Esophagus squamous epithelium (tissue), 5 donors: Measurements from ENCODE around the gene ARHGAP45. TPM values are rescaled to one million over a fixed set of nuclear protein-coding genes. Genes with fewer than 3 reads are reported as not detected.

Source experiments
- DNase-seq: peaks from one replicate; lab custom pipeline; 2025; lab: John Stamatoyannopoulos, UW
- H3K27ac ChIP-seq, 4 donors: fragments of 200-600 bp; sonication (generic); one replicate each; pipeline ENCODE4 v1.5.1; 2016 to 2019; ENCODE audit warnings: mild to moderate bottlenecking in 1 of 4
- H3K27me3 ChIP-seq, 4 donors: fragments of 200-600 bp; sonication (generic); 1 replicate in 3 of 4; 2 replicates in 1 of 4; pipeline versions ENCODE4 v1.5.1 to v1.6.0; 2017 to 2021; ENCODE audit warnings: antibody characterized with exemption in 1 of 4
- H3K36me3 ChIP-seq, 3 donors: fragments of 200-600 bp; sonication (generic); one replicate each; pipeline ENCODE4 v1.5.1; 2016 to 2019
- H3K4me1 ChIP-seq, 3 donors: fragments of 200-600 bp; sonication (generic); one replicate each; pipeline ENCODE4 v1.5.1; 2017 to 2019
- H3K4me3 ChIP-seq, 4 donors: fragments of 200-600 bp; sonication (generic); 1 replicate in 3 of 4; 2 replicates in 1 of 4; pipeline ENCODE4 v1.5.1; 2016 to 2019; ENCODE audit warnings: mild to moderate bottlenecking in 2 of 4, moderate library complexity in 1 of 4
- H3K9me3 ChIP-seq, 3 donors: fragments of 200-600 bp; sonication (generic); one replicate each; pipeline ENCODE4 v1.5.1; 2016 to 2019
- CTCF ChIP-seq, 6 experiments: fragments of 450-650 bp in 4 of 6; fragments of 200-600 bp in 2 of 6; sonication (generic) in 2 of 6; IDR thresholded peaks; one replicate each; pipeline ENCODE4 v1.5.1; 2016 to 2019; ENCODE audit warnings: antibody characterized with exemption in 6 of 6, mild to moderate bottlenecking in 4 of 6, moderate library complexity in 4 of 6
- POLR2A ChIP-seq, 4 donors: fragments of 450-650 bp; IDR thresholded peaks; one replicate each; pipeline ENCODE4 v1.6.1; 2017; ENCODE audit warnings: antibody characterized with exemption in 4 of 4, mild to moderate bottlenecking in 4 of 4, moderate library complexity in 3 of 4
- WGBS, 2 donors: methylation state at CpG; one replicate each; pipeline ENCODE4 v1.1.5; 2018; 5-methylcytosine and 5-hydroxymethylcytosine counted together
- intact Hi-C: fragments of 100-400 bp; cut with DNase I; formaldehyde crosslinking; loops from one replicate; pipeline ENCODE4 v1.15.0; 2022
- total RNA-seq, 4 donors: library from RNA; depleted of rRNA; stranded (reverse); fragments of >200 nt; gene quantifications; one replicate each; pipeline ENCODE4 v1.1.0, GENCODE V29; 2016
- donor health status: DM: yes; HTN: yes; CAD: no.

ARHGAP45 gene
- total RNA-seq, 4 donors from 2014 or later, result 8.2 to 39.3 (median 12.5) TPM

- no peaks in the 10 kb centered on the region for H3K9me3 ChIP-seq
- no peak overlapping the region for H3K4me3 ChIP-seq
- TF ChIP-seq CTCF (IDR thresholded peaks at IDR 0.05) (no peak), POLR2A (IDR thresholded peaks at IDR 0.05) (no peak)
- H3K36me3 ChIP-seq, result no peaks in the 10 kb centered on the region
- H3K27ac ChIP-seq, result no peak overlapping the region
- H3K4me1 ChIP-seq, result peaks cover 24 to 64% (median 32%) of the 10 kb centered on the region in 3 donors
- intact Hi-C loops, result no loop called here
- DNase-seq, result no peak
- peaks cover 4 to 64% (median 10%) of the 10 kb centered on the region in 4 donors for H3K27me3 ChIP-seq
- WGBS, 2 donors, result 0 to 58% methylated on average over 1 to 4 of the region's 17 CpGs
These were observed 1.3 kb upstream of the ARHGAP45 start for GRCh38 chr19:1065606-1066109.

GRCh38 chr19:1066251-1066747 is 668 bp upstream of the ARHGAP45 start:
- WGBS, 2 donors, result 39 to 80% methylated on average over 1 to 14 of the region's 17 CpGs
- H3K4me3 ChIP-seq, result peak overlapping the region in 3 of 4 donors; percentile 38 to 69 (median 51)

GRCh38 chr19:1067341-1067957 is 482 bp downstream of the ARHGAP45 start:
- TF ChIP-seq POLR2A (IDR thresholded peaks at IDR 0.05), result no peak
- no peak for TF ChIP-seq CTCF (IDR thresholded peaks at IDR 0.05)
- DNase-seq, result no peak
- intact Hi-C loops, result no loop called here
- Histone ChIP-seq H3K27ac (peak overlapping the region; percentile 66 to 85 (median 76)), H3K4me1 (peaks cover 33 to 79% (median 43%) of the 10 kb centered on the region in 3 donors), H3K4me3 (peak overlapping the region; percentile 27 to 69 (median 44)), H3K36me3 (no peaks in the 10 kb centered on the region), H3K9me3 (no peaks in the 10 kb centered on the region), H3K27me3 (peaks cover 9 to 82% (median 14%) of the 10 kb centered on the region in 4 donors)
- WGBS, 2 donors, result 0 to 9% methylated on average over 3 to 6 of the region's 38 CpGs

More at GRCh38 chr19:1066251-1066747, 668 bp upstream of the ARHGAP45 start:
- Histone ChIP-seq H3K9me3 (no peaks in the 10 kb centered on the region), H3K27ac (peak overlapping the region in 2 of 4 donors; percentile 84 to 85), H3K4me1 (peaks cover 29 to 70% (median 39%) of the 10 kb centered on the region in 3 donors), H3K27me3 (peaks cover 9 to 70% (median 14%) of the 10 kb centered on the region in 4 donors), H3K36me3 (no peaks in the 10 kb centered on the region)
- intact Hi-C loops, result no loop called here
- DNase-seq, result no peak
- TF ChIP-seq CTCF (IDR thresholded peaks at IDR 0.05), result no peak
- no peak for TF ChIP-seq POLR2A (IDR thresholded peaks at IDR 0.05)

- Histone ChIP-seq H3K9me3 (no peaks in the 10 kb centered on the region), H3K27ac (peak overlapping the region; percentile 66 to 85 (median 76)), H3K4me3 (peak overlapping the region; percentile 27 to 69 (median 44)), H3K36me3 (no peaks in the 10 kb centered on the region), H3K27me3 (peaks cover 9 to 87% (median 14%) of the 10 kb centered on the region in 4 donors), H3K4me1 (peaks cover 33 to 79% (median 43%) of the 10 kb centered on the region in 3 donors)
- TF ChIP-seq POLR2A (IDR thresholded peaks at IDR 0.05) (no peak), CTCF (IDR thresholded peaks at IDR 0.05) (no peak)
- 52 to 70% methylated on average over 4 to 7 of the region's 45 CpGs for WGBS, 2 donors
- no peak for DNase-seq
- intact Hi-C loops, result no loop called here
These were observed 1.3 kb downstream of the ARHGAP45 start for GRCh38 chr19:1068009-1069001.
